ENCODE data around the gene GJB4. TPM values are rescaled to one million over a fixed set of nuclear protein-coding genes. Genes with fewer than 3 reads are reported as not detected.

The GJB4 gene
- total RNA-seq, 1 donor, result not detected

GRCh38 chr1:34784751-34785221, 25.2 kb downstream of the GJB4 start:
- no peak for DNase-seq (ENCODE audit: insufficient read length, low spot score, missing footprints)
- no peak for TF ChIP-seq CTCF (IDR thresholded peaks at IDR 0.05; ENCODE audit: extremely low read depth, low read depth, low read length)
- H3K9me3 ChIP-seq (ENCODE audit: low read depth, low read length), result no peaks in the 10 kb centered on the region
- H4K20me1 ChIP-seq (ENCODE audit: insufficient read depth, low read length), result no peaks in the 10 kb centered on the region
- no peak overlapping the region for H3K27ac ChIP-seq (ENCODE audit: low read depth, low read length)
- no peaks in the 10 kb centered on the region for H3K36me3 ChIP-seq (ENCODE audit: insufficient read depth, low read length)
- peaks cover 30% of the 10 kb centered on the region for H3K27me3 ChIP-seq (ENCODE audit: insufficient read depth, low read length)
- peaks cover 8% of the 10 kb centered on the region for H3K4me1 ChIP-seq (ENCODE audit: insufficient read depth, low read length)
- no peak overlapping the region for H3K4me2 ChIP-seq (ENCODE audit: insufficient read depth, low read length)
- no peak overlapping the region for H3K4me3 ChIP-seq (ENCODE audit: insufficient read depth, low read length)
- no peaks in the 10 kb centered on the region for H3K79me2 ChIP-seq (ENCODE audit: insufficient read depth, low read length)
- no peak overlapping the region for H2AFZ ChIP-seq (ENCODE audit: low read length)

GRCh38 chr1:34785231-34785874, 25.8 kb downstream of the GJB4 start:
- Histone ChIP-seq H4K20me1 (ENCODE audit: insufficient read depth, low read length) (no peaks in the 10 kb centered on the region), H3K4me1 (ENCODE audit: insufficient read depth, low read length) (peaks cover 8% of the 10 kb centered on the region), H3K9me3 (ENCODE audit: low read depth, low read length) (no peaks in the 10 kb centered on the region), H2AFZ (ENCODE audit: low read length) (no peak overlapping the region), H3K27me3 (ENCODE audit: insufficient read depth, low read length) (peaks cover 25% of the 10 kb centered on the region), H3K36me3 (ENCODE audit: insufficient read depth, low read length) (no peaks in the 10 kb centered on the region), H3K4me2 (ENCODE audit: insufficient read depth, low read length) (no peak overlapping the region), H3K4me3 (ENCODE audit: insufficient read depth, low read length) (no peak overlapping the region), H3K27ac (ENCODE audit: low read depth, low read length) (no peak overlapping the region), H3K79me2 (ENCODE audit: insufficient read depth, low read length) (no peaks in the 10 kb centered on the region)
- no peak for DNase-seq (ENCODE audit: insufficient read length, low spot score, missing footprints)
- TF ChIP-seq CTCF (IDR thresholded peaks at IDR 0.05; ENCODE audit: extremely low read depth, low read depth, low read length), result no peak

GRCh38 chr1:34785875-34786470, 26.4 kb downstream of the GJB4 start:
- Histone ChIP-seq H3K36me3 (ENCODE audit: insufficient read depth, low read length) (no peaks in the 10 kb centered on the region), H3K79me2 (ENCODE audit: insufficient read depth, low read length) (no peaks in the 10 kb centered on the region), H4K20me1 (ENCODE audit: insufficient read depth, low read length) (no peaks in the 10 kb centered on the region), H3K9me3 (ENCODE audit: low read depth, low read length) (no peaks in the 10 kb centered on the region), H3K4me2 (ENCODE audit: insufficient read depth, low read length) (no peak overlapping the region), H3K4me1 (ENCODE audit: insufficient read depth, low read length) (peaks cover 8% of the 10 kb centered on the region), H2AFZ (ENCODE audit: low read length) (no peak overlapping the region), H3K27me3 (ENCODE audit: insufficient read depth, low read length) (peaks cover 18% of the 10 kb centered on the region), H3K4me3 (ENCODE audit: insufficient read depth, low read length) (no peak overlapping the region), H3K27ac (ENCODE audit: low read depth, low read length) (no peak overlapping the region)
- DNase-seq (ENCODE audit: insufficient read length, low spot score, missing footprints), result peak; percentile 54
- TF ChIP-seq CTCF (IDR thresholded peaks at IDR 0.05; ENCODE audit: extremely low read depth, low read depth, low read length), result no peak

GRCh38 chr1:34786521-34787325, 27.2 kb downstream of the GJB4 start:
- H3K27me3 ChIP-seq (ENCODE audit: insufficient read depth, low read length), result peaks cover 11% of the 10 kb centered on the region
- no peaks in the 10 kb centered on the region for H4K20me1 ChIP-seq (ENCODE audit: insufficient read depth, low read length)
- no peak overlapping the region for H2AFZ ChIP-seq (ENCODE audit: low read length)
- TF ChIP-seq CTCF (IDR thresholded peaks at IDR 0.05; ENCODE audit: extremely low read depth, low read depth, low read length), result peak; percentile 92
- H3K79me2 ChIP-seq (ENCODE audit: insufficient read depth, low read length), result no peaks in the 10 kb centered on the region
- H3K4me1 ChIP-seq (ENCODE audit: insufficient read depth, low read length), result peaks cover 8% of the 10 kb centered on the region
- no peak overlapping the region for H3K4me2 ChIP-seq (ENCODE audit: insufficient read depth, low read length)
- DNase-seq (ENCODE audit: insufficient read length, low spot score, missing footprints), result peak; percentile 98
- H3K4me3 ChIP-seq (ENCODE audit: insufficient read depth, low read length), result no peak overlapping the region
- no peaks in the 10 kb centered on the region for H3K9me3 ChIP-seq (ENCODE audit: low read depth, low read length)
- H3K27ac ChIP-seq (ENCODE audit: low read depth, low read length), result no peak overlapping the region
- H3K36me3 ChIP-seq (ENCODE audit: insufficient read depth, low read length), result no peaks in the 10 kb centered on the region
